Esophagus squamous epithelium (tissue), 4 donors: ENCODE data around the gene PLCB4.

Experiments
- CTCF ChIP-seq, 6 experiments: fragments of 450-650 bp in 4 of 6; fragments of 200-600 bp in 2 of 6; sonication (generic) in 2 of 6; IDR thresholded peaks; one replicate each; pipeline ENCODE4 v1.5.1; 2016 to 2019; ENCODE audit warnings: antibody characterized with exemption in 6 of 6, mild to moderate bottlenecking in 4 of 6, moderate library complexity in 4 of 6
- POLR2A ChIP-seq, 4 donors: fragments of 450-650 bp; IDR thresholded peaks; one replicate each; pipeline ENCODE4 v1.6.1; 2017; ENCODE audit warnings: antibody characterized with exemption in 4 of 4, mild to moderate bottlenecking in 4 of 4, moderate library complexity in 3 of 4

GRCh38 chr20:9293145-9293544 lies 224.3 kb downstream of the PLCB4 start:
- TF ChIP-seq CTCF (IDR thresholded peaks at IDR 0.05), result no peak
- TF ChIP-seq POLR2A (IDR thresholded peaks at IDR 0.05), result no peak
